K562 (cell line): Measurements from ENCODE around the gene IKZF4. TPM values are rescaled to one million over a fixed set of nuclear protein-coding genes. Genes with fewer than 3 reads are reported as not detected.

Experiments
- ATAC-seq: fragments of 200-7000 bp; cut with Tn5 transposase; 3 replicates; pipeline ENCODE4 v1.9.1; 2020; ENCODE audit warnings: moderate library complexity
- BruUV-seq: library from RNA; stranded (reverse); fragments of 400-500 nt; replicated peaks from 2 replicates; lab custom pipeline; 2021; lab: Mats Ljungman, UMichigan
- CTCF ChIA-PET: fragments of 300-600 bp; formaldehyde crosslinking; extraction: SDS; loops from one replicate; lab custom pipeline; 2021; ENCODE audit warnings: low intra/inter-chr PET ratio; lab: Yijun Ruan, JAX
- POLR2A ChIA-PET: fragments of 300-600, 350-650 bp; sonication (Branson Sonifier 250); formaldehyde crosslinking; extraction: SDS; loops from one replicate; lab custom pipeline; 2021; ENCODE audit warnings: antibody characterized with exemption, inconsistent platforms; lab: Yijun Ruan, JAX
- DNase-seq, 4 experiments: peaks; one replicate each; pipeline versions ENCODE4 v3.0.0 to v3.0.0-alpha.2; 2011 to 2018; ENCODE audit warnings: low spot score in 3 of 4, mixed read lengths in 3 of 4; ENCODE audit errors: extremely low read depth in 1 of 4
- FAIRE-seq: peaks from 2 replicates; lab custom pipeline; 2011; peaks lifted over from hg19 to GRCh38; lab: Jason Lieb, UNC
- H2AFZ ChIP-seq: 2 replicates; pipeline ENCODE4 v1.6.0; 2011; ENCODE audit warnings: low read depth, low read length, control low read depth, inconsistent platforms
- H3K27ac ChIP-seq: fragments of 200-600 bp; 3 replicates; pipeline ENCODE4 v1.8.0; 2011; ENCODE audit warnings: low read depth, mild to moderate bottlenecking, control low read depth, inconsistent platforms, low read length, moderate library complexity, mixed read lengths; ENCODE audit errors: extremely low read depth
- H3K27me3 ChIP-seq, 2 experiments: fragments of 300-600 bp in 1 of 2; 2 replicates in 1 of 2; 3 replicates in 1 of 2; pipeline versions ENCODE4 v1.6.0 to v1.8.0; 2011; ENCODE audit warnings: inconsistent platforms in 2 of 2, low read length in 2 of 2, mild to moderate bottlenecking in 1 of 2, mixed read lengths in 1 of 2, moderate library complexity in 1 of 2; ENCODE audit not compliant: control insufficient read depth in 2 of 2, insufficient read depth in 2 of 2
- H3K36me3 ChIP-seq: fragments of 300-600 bp; 3 replicates; pipeline ENCODE4 v1.8.0; 2011; ENCODE audit warnings: mild to moderate bottlenecking, low read length, inconsistent platforms; ENCODE audit not compliant: control insufficient read depth, insufficient read depth
- H3K4me1 ChIP-seq, 2 experiments: fragments of 200-600 bp in 1 of 2; replicated peaks in 1 of 2; 2 replicates in 1 of 2; 3 replicates in 1 of 2; pipeline versions ENCODE4 v1.5.1 to v1.8.0; 2011; ENCODE audit warnings: inconsistent platforms in 2 of 2, low read length in 2 of 2, mild to moderate bottlenecking in 1 of 2, mixed read lengths in 1 of 2, moderate library complexity in 1 of 2; ENCODE audit not compliant: control insufficient read depth in 2 of 2, insufficient read depth in 2 of 2
- H3K4me2 ChIP-seq: 2 replicates; pipeline ENCODE4 v1.6.1; 2011; ENCODE audit warnings: low read length, control low read depth, inconsistent platforms, mixed read lengths; ENCODE audit not compliant: insufficient read depth
- H3K4me3 ChIP-seq: fragments of 200-600 bp; sonication (generic), shearing (Covaris generic); 2 replicates; pipeline ENCODE4 v1.5.1; 2016; ENCODE audit warnings: control low read depth, inconsistent platforms
- H3K79me2 ChIP-seq: fragments of 200-600 bp; 3 replicates; pipeline ENCODE4 v1.8.0; 2011; ENCODE audit warnings: low read length, inconsistent platforms; ENCODE audit not compliant: control insufficient read depth, insufficient read depth
- H3K9ac ChIP-seq, 2 experiments: 2 replicates each; pipeline versions ENCODE4 v1.6.0 to v1.6.1; 2011; ENCODE audit warnings: low read depth in 2 of 2, low read length in 2 of 2, control low read depth in 1 of 2, inconsistent platforms in 1 of 2, mild to moderate bottlenecking in 1 of 2, mixed read lengths in 1 of 2; ENCODE audit not compliant: insufficient read depth in 1 of 2
- H3K9me1 ChIP-seq: one replicate; pipeline ENCODE4 v1.6.0; 2011; ENCODE audit warnings: inconsistent platforms, mild to moderate bottlenecking, low read length, moderate library complexity; ENCODE audit not compliant: control insufficient read depth, insufficient read depth
- H3K9me3 ChIP-seq: replicated peaks from 2 replicates; pipeline ENCODE4 v1.5.1; 2011; ENCODE audit warnings: low read depth, low read length, inconsistent platforms; ENCODE audit not compliant: control insufficient read depth, insufficient read depth
- H4K20me1 ChIP-seq: replicated peaks from 2 replicates; pipeline ENCODE4 v1.6.1; 2011; ENCODE audit warnings: low read length, inconsistent platforms, mixed read lengths; ENCODE audit not compliant: control insufficient read depth, insufficient read depth
- EWSR1 ChIP-seq: fragments of 450-650 bp; IDR thresholded peaks from 2 replicates; pipeline ENCODE4 v1.6.1; 2018; ENCODE audit warnings: borderline replicate concordance, mild to moderate bottlenecking, low read depth, moderate library complexity; ENCODE audit not compliant: partially characterized antibody
- HLTF ChIP-seq: fragments of 450-650 bp; IDR thresholded peaks from 2 replicates; pipeline ENCODE4 v1.6.1; 2016
- KLF13 ChIP-seq: fragments of 450-650 bp; IDR thresholded peaks from 2 replicates; pipeline ENCODE4 v1.6.1; 2016; ENCODE audit warnings: missing genetic modification characterization, low read depth, mild to moderate bottlenecking, missing compliant biosample characterization, moderate library complexity, borderline replicate concordance
- MAFK ChIP-seq: IDR thresholded peaks from 2 replicates; pipeline ENCODE4 v1.6.1; 2011; ENCODE audit warnings: low read length, improper control_type of control experiment
- POLR2A ChIP-seq: fragments of 450-650 bp; conservative IDR thresholded peaks from 2 replicates; pipeline ENCODE4 v1.6.1; 2016
- POLR2AphosphoS5 ChIP-seq: IDR thresholded peaks from 2 replicates; pipeline ENCODE4 v1.6.1; 2011; ENCODE audit warnings: mild to moderate bottlenecking, low read depth, low read length, moderate library complexity; ENCODE audit not compliant: control insufficient read depth, insufficient read depth
- SP1 ChIP-seq: sonication (generic); formaldehyde crosslinking; IDR thresholded peaks from 2 replicates; pipeline ENCODE4 v1.8.1; 2022; ENCODE audit warnings: mild to moderate bottlenecking, missing genetic modification reagents
- ZFX ChIP-seq: sonication (generic); formaldehyde crosslinking; IDR thresholded peaks from 2 replicates; pipeline ENCODE4 v1.8.0; 2022; ENCODE audit warnings: mild to moderate bottlenecking, missing genetic modification reagents, moderate library complexity
- WGBS: fragments of 100-300 bp; shearing (Covaris generic); methylation state at CpG from one replicate; pipeline ENCODE4 v1.1.6; 2016; ENCODE audit warnings: low coverage, mixed read lengths; ENCODE audit not compliant: insufficient coverage; ENCODE audit errors: missing lambda C conversion rate; 5-methylcytosine and 5-hydroxymethylcytosine counted together
- in situ Hi-C: fragments of 300-500 bp; cut with MboI; formaldehyde crosslinking; loops from 4 replicates; pipeline ENCODE4 v1.15.0; 2018; ENCODE audit warnings: inconsistent platforms, mixed read lengths
- intact Hi-C: fragments of 100-400 bp; cut with micrococcal nuclease; formaldehyde crosslinking; loops from 2 replicates; pipeline ENCODE4 v1.14.2; 2022
- polyA plus RNA-seq, 8 experiments: library from polyadenylated mRNA; depleted of rRNA in 4 of 8; stranded (reverse) in 5 of 8; unstranded in 3 of 8; fragments of >200 nt; fragmentation: Nextera tagmentation in 2 of 8; fragmentation: Illumina TruSeq in 1 of 8; extraction: Ambion mirVana in 2 of 8; extraction: Trizol in 1 of 8; gene quantifications; 2 replicates each; pipeline versions ENCODE4 v1.2.1 to v1.2.3, GENCODE V29; 2011 to 2014; ENCODE audit warnings: inconsistent platforms in 1 of 8, missing spikeins in 1 of 8
- total RNA-seq, 7 experiments: library from RNA; depleted of rRNA in 6 of 7; stranded (reverse); fragments of >200 nt in 6 of 7; fragmentation: Illumina TruSeq in 2 of 7; extraction: Trizol in 2 of 7; gene quantifications; 2 replicates each; pipeline versions ENCODE4 v1.2.1 to v1.2.3, GENCODE V29; 2011 to 2021; ENCODE audit warnings: low replicate concordance in 1 of 7
- TF ChIP-seq, protein P1 (sequence below), 2 experiments: fragments of 200-800 bp in 1 of 2; sonication (Bioruptor generic) in 1 of 2; sonication (generic) in 1 of 2; formaldehyde crosslinking in 1 of 2; IDR thresholded peaks in 1 of 2; conservative IDR thresholded peaks in 1 of 2; 2 replicates each; pipeline versions ENCODE4 v1.5.0 to v1.6.1; 2016 to 2020; ENCODE audit warnings: missing compliant biosample characterization in 1 of 2, missing genetic modification characterization in 1 of 2, missing genetic modification reagents in 1 of 2

The IKZF4 gene
- total and polyA plus RNA-seq, 9 of the 15 experiments (the other 6 are each of a cell fraction or from before 2014, with no cell fraction given), result 1.9 to 16.3 (median 3.6) TPM

DNA sequence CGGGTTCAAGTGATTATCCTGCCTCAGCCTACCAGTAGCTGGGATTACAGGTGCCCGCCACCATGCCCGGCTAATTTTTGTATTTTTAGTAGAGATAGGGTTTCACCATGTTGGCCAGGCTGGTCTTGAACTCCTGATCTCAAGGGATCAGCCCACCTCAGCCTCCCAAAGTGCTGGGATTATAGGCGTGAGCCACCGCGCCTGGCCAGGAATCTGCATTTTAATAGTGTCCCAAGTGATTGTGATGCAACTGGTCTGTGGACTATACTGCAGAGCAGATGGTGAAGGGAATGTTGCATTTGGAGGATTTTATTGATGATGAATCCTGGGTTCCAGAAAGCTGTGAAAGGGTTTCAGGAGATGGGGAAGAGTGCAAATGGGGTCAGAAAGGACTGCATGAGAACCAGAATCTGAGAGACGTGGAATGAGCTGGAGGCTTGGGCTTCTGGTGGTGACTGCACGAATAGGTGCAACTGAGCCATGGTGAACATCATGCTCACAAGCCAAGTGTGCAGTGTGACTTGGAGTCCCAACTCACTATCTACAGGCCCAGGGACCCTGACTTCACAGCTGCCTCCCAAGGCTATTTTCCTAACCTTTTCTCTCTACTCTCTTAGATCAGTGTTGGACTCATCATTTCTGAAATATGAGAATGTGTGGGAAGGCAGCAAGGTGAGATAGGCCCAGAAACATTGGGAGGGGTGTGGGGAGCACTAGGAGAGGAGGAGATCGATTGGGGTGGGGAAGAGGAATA lies 25.4 kb downstream of the IKZF4 start:
- intact Hi-C loops (loop anchor here (5.0 to 10.0 kb wide), 2 partner anchors 146 to 179 kb away; partner anchors contain the start of genes NABP2 and RNF41), in situ Hi-C loops (no loop called here)
- POLR2A ChIA-PET, result interaction anchor here (0.6 to 4.6 kb wide), 15 partner anchors 9 to 344 kb away, joined by 3 to 21 read pairs (median 3); partner anchors contain the start of genes ANKRD52, PA2G4, RAB5B and RPL41
- no peak for TF ChIP-seq MAFK
- TF ChIP-seq ZFX, result peak; percentile 68
- 0 out of 2 replicates have a peak, but pooled peaks have one; percentile 14 for TF ChIP-seq SP1 (CRISPR knock-in tag)
- peak; percentile 33; the same call in 1 of the 2 replicates for TF ChIP-seq KLF13
- peak; percentile 19; the same call in 1 of the 2 replicates for TF ChIP-seq POLR2AphosphoS5
- TF ChIP-seq EWSR1, result no peak
- no peak for TF ChIP-seq HLTF
- TF ChIP-seq, protein P1, sequence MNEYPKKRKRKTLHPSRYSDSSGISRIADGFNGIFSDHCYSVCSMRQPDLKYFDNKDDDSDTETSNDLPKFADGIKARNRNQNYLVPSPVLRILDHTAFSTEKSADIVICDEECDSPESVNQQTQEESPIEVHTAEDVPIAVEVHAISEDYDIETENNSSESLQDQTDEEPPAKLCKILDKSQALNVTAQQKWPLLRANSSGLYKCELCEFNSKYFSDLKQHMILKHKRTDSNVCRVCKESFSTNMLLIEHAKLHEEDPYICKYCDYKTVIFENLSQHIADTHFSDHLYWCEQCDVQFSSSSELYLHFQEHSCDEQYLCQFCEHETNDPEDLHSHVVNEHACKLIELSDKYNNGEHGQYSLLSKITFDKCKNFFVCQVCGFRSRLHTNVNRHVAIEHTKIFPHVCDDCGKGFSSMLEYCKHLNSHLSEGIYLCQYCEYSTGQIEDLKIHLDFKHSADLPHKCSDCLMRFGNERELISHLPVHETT (CRISPR knock-in tag; conservative IDR thresholded peaks at IDR 0.05 in 1 of 2, IDR thresholded peaks at IDR 0.05 in 1 of 2), result 0 out of 4 replicates have a peak, but pooled peaks of 1 of the 2 experiments have one; percentile 7
- TF ChIP-seq POLR2A, result peak; percentile 5; the same call in 1 of the 2 replicates
- no peaks in the 10 kb centered on the region; the same call in 1 of the 2 replicates for H4K20me1 ChIP-seq
- H3K4me2 ChIP-seq, result no peak overlapping the region
- peak overlapping the region in 1 of 2 experiments; percentile 47; a peak in 2 of 4 replicates for H3K9ac ChIP-seq
- DNase-seq (peak in 2 of 4 experiments; percentile 5 to 27), ATAC-seq (peak; percentile 2; the same call in 2 of the 3 replicates), FAIRE-seq (no peak)
- H3K9me1 ChIP-seq, result no peaks in the 10 kb centered on the region
- no peaks in the 10 kb centered on the region for H3K27me3 ChIP-seq
- peaks cover 27% of the 10 kb centered on the region for H3K79me2 ChIP-seq
- no TSS peak for BruUV-seq
- peak overlapping the region; percentile 72 for H3K27ac ChIP-seq
- H3K36me3 ChIP-seq, result peaks cover 38% of the 10 kb centered on the region
- no peak overlapping the region for H2AFZ ChIP-seq
- no peak overlapping the region for H3K4me3 ChIP-seq
- no peaks in the 10 kb centered on the region for H3K9me3 ChIP-seq
- CTCF ChIA-PET, result interaction anchor here (0.7 to 1.2 kb wide), 4 partner anchors 50 to 396 kb away, joined by 4 to 6 read pairs (median 6); partner anchors contain the start of genes MYL6 and ZC3H10
- H3K4me1 ChIP-seq, result peaks cover 11 to 14% of the 10 kb centered on the region in 2 experiments; a peak in 4 of 5 replicates
- WGBS, result 68% methylated on average over 9 of the region's 9 CpGs
